Measurements from ENCODE around the gene FILIP1L.

FILIP1L gene

DNA sequence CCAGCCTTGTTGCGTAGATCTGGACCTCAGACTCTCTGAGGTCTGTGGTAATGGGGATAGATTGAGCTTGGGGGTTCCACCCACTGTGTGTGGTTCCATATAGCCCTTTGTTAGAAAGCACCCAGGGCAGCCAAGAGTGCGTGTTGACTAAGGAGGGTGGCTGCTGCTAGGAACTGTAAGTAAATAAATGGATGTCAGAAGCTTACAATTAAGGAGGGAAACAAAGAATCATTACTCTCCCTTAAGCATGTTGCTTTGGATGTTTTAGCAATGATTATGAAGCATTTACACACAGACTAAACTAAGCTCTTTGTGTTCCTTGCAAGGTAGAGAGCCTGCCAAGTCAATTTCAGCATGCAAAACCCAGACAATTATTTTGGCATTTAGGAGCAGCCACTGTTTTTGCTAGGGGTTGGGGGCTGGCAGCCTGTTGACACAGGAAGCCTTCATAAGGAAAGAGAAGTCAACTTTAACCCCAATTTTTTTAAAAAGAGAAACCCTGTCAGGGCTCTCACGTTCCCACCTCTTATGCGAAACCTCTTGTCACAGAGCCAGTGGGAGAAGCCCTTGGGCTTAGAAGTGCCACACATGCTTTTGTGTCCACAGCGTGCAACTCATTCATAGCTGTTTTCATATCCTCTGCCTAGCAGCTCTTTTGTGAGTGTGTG, 168.8 kb downstream of the FILIP1L start:
- no peak for DNase-seq

DNA sequence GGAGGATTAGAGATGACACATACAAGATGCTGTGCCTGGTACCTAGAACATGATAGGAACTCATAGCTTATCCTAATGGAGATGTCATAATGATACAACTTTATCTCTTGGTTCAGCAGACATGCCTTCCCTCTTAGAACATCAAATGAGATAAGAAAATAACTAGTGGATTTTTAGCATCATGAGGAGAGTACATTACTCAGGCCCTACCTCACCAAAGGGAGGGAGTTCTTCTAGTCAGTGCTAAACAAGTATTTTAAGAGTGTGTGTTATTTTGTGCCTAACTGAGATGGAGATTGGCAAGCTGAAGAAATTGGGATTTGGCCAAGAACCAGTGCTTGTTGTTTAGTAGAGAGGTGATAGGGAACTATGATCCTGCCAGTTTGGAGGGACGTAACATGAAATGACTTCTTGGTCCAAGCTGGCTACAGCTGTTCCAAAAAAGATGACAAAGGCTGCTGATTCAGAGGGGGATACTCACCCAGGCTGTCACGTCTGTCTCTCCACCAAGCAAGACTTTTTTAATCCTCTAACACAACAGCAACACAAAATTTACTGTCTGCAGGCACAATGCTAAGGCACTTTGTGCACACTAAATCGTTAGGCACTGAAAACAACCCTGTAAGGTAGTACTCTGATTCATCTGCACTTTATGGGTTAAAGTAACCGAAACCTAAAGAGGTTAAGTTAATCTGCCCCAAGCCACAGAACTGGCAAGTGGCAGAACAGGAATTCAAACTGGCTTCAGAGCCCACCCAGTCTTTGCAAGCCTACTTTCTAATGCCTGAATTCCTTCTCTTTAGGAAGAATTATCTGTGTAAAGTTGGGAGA, 170.2 kb downstream of the FILIP1L start:
- DNase-seq: no peak

DNA sequence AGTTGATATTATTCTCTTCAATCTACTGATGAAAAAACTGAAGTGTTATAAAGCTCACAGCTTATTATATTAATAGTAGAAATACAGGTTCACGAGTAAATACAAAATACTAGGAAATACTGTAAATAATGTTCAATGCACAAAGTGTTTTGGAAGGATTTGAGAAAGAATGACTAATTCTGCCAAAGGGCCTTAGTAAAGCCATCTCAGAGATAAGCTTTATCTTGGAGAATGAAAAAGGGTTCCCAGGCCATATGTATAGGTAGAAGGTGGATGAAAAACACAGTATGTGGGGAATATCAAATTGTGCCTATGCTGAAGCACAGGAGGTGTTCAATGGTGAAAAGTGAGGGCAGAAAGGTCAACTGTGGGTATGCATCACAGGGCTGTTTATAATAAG, 173.1 kb downstream of the FILIP1L start:
- no peak for DNase-seq

DNA sequence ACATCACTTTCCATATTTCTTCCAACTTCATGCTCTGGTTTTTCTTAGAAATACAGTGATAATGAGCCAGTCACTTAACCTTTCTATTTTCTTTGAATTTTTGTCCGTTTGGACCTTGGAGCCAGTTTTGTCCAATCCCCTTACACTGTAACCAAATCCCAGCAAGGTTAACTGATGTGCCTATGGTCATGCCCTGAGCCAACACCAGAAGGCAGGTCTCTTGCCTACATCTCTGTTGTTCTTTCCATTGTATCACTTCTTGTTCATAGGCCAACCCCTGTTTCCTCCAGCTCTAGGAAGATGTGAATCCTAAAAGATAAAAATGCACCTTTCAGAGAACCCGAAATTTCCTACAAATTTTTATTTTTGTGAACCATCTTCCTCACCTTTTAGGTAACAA, 174.0 kb downstream of the FILIP1L start:
- no peak for DNase-seq

DNA sequence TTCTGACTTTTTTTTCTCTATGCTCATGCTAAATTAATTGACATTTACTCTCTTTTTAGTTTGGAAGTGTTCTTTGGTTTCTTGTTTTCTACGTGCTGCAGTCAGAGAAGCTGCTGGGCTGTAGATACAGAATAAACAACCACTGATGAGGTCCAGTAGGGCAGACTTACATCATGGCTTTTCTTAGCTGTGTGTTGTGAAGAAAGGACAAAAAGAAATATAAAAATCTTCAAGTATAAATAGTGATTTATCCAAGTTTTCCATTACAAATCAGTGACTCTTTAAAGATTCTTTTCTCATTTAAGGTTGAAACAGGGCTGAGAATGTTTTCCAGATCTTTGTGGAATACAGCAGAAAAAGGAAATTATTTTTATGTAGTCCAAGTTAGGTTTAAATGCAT, 174.4 kb downstream of the FILIP1L start:
- DNase-seq: no peak

DNA sequence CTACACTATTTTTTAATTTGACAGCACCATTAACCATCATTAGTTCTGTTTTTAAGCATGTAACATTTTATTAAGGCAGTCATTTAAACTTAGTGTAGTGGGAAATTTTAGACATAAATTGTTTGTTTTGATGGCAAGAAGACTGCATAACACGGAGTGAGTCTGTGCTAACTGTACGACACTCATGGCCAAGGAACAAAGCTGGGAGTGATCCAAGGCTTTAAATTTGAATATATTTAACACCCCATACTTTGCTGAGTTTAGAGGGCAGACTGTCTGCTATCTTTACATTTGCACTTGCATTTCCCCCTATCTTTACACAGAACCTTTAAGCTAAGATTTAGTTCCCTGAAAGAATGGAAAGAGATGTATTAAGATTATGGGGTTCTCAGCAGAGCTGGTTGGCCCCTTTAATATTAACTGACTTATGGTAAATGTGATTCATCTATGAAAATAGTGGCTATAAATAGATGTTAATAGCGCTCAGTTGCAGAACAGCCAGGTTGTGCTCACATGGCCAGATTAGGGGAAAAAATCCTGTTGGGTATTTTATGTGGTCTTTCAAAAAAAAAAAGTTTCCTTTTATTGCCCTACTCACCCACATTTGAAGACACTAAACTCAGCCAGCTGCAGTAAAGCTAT, 175.9 kb downstream of the FILIP1L start:
- DNase-seq: no peak

DNA sequence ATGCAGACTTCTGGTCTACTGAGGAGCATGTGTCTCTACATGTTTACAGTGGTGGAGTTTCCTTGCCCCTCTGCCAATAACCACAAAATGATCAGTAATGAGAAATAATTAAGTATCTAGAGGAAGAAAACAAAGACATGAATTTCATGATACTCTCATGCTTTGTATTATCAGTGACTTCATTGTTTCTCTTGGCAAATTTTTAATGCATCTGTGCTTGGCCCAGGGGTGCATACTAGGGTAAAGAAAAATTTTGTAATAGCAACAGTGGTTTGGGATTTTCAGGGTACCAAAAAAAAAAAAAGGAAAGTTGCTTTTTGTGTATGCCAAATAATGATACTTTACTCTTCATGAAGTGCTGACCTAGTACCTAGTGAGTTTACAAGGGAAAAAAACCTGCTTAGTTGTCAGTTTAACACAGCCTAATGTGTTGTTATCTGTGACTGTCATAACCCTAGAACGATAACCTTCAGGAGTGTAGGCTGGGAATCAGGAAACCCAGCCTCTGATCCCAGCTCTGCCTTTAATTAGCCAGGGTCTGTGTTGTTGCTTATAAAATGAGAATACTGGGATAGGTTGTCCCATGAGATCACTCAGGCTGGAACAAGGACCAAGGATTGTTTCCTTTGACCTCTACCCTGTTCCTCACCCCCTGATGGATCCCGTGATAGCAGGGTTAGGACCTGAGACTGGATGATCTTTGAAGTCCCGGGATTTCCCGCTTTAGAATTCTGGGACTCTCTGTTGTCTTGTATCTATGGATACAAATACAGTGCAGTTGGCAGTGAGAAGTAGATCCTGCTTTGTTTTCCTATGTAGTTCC, 179.1 kb downstream of the FILIP1L start:
- no peak for DNase-seq

DNA sequence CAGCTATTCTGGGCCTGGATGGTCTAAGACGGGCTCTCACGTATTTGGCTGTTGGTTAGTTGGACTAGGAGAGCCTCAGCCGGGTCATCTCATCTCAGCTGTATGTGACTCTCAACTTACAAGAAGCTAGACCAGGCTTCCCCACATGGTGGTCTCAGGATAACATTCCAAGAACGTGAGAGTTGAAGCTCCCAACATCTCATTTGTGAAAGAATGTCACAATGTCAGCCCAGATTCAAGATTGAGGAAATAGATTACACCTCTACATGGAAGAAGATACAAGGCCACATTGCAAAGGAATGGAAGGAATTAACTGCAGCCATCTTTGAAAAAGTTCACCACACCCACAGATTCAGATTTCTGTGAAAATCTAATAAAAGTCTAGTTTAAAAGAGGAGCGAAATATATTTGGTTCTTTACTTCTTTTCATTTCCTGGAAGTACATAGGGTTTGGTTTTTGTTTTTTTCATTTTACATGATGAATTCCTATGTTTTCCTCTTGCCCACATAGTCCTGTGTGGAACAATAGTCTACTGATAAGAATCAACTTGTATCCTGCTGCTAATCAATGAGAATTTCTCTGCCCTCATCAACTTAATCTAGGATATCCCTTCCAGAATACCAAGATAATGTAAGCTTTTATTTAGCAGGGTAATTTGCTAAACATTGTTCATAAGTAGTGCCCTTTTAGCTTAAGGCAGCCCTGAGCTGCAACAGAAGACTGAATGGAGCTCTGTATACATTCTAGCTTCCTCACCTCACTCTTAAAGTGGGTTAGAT, 180.1 kb downstream of the FILIP1L start:
- no peak for DNase-seq

DNA sequence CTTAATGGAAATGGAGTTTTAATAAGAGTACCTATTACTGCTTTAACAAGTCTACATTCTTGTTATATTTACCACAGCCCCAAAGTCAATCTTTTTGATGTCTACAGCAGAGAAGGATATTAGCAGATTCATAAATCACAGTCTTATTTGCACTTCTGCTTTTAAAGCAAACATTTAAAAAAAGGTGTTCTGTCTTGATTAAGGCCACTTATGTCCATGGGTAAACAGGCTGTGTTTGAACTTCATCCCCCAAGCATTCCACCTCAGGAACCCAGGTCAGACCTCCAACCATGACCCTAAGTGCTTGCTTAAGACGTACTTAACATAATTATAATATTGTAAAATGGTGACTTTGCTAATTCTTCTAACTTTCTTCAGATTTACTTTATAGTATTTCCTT, 183.2 kb downstream of the FILIP1L start:
- no peak for DNase-seq

DNA sequence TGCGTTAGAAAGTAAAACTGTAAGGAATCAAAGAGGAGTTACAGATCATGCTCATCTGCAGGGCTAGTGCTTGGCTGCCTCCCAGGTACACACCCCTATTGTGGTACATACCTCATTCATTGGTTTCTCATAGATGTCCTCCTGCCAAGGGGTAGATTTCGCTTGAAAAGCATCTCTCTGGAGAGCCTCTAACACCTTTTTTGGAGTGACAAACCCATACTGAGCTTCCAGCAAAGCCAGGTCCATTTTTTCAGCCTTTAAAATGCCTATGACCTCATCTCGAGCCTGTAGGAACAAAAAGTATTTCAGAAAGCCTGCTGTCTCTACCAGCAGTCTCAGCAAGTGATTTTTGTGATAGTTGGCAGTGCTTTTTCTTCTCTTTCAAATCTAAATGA, 184.6 kb downstream of the FILIP1L start:
- DNase-seq: no peak

DNA sequence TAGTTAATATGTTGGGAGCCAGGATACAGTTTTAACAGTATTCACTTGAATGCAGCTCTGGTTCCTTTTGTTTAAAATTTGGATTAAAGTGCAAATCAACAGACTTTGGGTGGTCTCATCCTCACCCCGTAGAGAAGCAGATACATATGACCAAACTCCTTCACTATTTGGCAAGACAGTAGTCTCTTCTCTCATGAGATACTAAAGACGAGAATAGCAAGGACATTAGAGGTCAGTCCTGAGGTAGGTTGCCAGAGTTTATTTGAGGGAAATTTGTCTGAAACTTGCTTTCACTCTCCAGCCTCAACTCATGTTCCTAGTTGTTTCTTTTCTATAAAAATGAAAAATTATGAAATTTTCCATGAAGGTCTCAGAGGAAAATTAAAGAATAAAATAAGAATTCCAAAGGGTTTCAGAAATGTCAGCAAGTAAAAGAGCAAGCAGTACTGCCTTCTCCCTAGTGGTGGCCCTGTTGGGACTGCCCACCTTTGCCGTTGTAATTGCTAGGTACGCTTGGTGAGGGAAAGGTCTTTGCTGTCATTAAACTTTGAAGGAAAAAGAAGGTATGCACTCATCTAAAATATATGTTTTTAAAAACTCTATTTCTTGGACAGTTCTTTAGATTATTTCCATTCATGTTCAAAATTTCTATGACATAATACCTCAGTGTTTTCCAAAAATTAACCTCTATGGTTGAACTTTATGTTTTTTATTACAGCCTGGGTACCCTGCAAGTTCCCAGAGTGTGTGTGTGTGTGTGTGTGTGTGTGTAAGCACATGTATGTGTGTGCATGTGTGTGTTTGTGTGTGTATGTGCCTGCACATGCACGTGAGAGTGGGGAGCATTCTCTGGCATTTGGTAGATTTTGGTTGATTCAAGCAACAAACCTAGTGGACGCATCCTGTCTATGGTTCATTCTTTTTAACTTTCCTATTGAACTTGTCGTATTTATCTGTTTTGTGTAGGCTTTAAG, 185.2 kb downstream of the FILIP1L start:
- no peak for DNase-seq

DNA sequence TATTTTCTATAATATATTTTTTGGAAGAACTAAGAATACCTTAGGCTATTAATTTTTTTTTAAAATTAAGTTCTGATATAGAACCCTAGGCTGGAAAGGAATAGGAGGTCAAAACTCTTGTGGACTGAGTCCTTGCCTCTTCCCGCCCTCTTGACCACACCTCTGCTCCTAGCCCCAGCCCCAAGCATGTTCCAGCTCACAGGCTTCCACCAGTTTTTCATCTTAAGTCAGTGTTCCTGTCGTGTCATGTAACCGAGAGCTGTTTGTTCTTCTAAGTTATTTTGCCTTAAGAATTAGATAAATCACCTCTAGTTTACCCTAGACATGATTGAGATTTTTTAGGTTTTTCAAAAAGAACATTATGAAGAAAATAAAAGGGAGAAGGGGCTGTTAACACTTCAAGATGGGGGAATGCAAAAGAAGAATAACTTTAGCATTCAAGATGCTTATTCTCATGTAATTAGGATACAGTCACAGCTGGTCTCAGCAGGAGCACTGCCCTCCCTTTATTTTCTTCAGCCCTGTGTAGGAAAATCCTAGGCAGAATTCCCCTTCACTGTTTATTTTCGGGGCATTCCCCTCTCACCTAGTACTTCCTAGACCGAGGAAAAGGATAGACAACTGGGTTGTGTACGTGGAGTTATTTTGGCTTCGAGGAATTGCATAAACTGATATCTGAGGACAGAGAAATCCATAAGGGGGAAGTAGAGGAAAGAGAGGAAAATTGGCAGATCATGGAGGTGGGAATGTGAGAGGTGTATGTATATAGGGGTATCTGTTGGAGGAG, 186.4 kb downstream of the FILIP1L start:
- no peak for DNase-seq

DNA sequence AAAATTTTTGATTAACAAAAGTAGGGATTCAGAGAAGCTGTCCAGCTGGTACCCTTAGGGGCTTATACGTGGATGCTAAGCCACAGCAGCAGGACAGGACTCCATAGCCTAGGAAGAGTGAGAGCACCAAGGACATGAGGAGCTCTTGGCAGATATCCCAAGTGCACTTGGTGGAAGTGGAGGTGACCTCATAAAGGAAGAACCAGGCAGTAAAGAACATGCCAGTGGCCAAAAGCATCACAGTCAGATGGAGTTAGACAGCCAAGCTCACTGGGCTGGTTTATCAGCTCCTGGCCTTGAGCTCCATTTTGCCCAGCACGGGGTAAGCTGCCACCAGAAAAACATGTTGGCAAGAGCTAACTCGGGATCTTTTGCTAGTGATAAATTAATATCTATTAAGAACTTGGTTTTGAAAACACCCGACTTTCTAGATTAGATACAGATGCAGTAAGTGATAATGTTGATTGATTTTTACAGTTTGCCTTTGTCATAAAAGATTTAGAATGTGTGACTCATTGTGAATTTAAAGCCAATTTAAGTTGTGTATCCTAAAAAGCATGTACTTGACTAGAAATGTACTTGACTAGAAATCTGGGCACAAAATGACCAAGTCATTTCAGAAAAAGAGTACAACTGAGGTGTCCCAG, 188.6 kb downstream of the FILIP1L start:
- no peak for DNase-seq

DNA sequence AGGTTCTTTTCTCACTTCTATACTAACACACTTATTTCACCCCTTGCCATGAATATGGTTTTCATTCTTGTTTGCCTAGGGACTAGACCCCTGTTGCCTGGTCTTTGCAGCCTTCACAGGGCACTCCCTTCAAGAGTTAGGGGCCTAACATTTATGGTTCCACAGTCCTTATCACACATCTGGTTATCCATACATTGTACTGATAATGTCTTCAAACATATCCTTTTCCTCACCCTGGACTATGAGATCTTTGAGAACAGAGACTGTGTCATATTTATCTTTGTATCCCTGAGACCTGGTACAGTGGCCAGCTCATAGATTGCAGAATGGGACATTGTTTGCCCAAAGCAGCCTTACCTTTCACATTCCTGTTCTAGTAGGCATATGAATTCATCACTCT, 190.4 kb downstream of the FILIP1L start:
- no peak for DNase-seq

DNA sequence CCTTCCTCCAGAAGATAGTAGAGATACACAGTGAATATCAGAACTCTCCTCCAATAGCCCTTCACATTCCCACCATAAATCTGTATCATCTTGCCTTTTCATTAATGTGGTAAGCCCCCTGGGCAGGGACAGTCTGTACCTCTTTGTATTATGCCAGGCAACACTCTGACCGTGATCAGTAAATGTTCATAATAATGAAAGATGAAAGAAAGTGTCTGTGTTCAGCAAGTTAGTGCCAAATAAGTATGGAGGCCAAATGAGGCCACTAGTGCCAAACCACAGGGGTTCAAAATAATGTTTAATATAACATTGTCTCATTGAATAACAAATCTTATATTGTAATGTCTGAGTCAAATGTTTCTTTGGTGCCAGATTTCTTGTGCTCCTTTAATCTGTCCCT, 192.3 kb downstream of the FILIP1L start:
- DNase-seq: no peak

DNA sequence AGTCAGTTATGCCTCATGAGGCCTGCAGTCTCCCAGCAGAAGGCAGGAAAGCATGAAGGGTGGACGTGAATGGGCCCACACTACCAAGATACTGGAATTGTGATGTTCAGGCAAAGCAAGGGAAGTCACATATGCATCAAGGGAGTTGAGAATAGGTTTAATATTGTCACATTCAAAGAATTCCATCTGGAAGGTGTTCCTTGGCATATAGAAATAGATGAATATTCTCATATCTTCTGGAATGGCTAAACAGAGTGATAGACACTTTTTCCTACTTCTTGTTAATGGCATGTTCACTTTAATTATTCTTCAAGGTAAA, 193.0 kb downstream of the FILIP1L start:
- DNase-seq: no peak

DNA sequence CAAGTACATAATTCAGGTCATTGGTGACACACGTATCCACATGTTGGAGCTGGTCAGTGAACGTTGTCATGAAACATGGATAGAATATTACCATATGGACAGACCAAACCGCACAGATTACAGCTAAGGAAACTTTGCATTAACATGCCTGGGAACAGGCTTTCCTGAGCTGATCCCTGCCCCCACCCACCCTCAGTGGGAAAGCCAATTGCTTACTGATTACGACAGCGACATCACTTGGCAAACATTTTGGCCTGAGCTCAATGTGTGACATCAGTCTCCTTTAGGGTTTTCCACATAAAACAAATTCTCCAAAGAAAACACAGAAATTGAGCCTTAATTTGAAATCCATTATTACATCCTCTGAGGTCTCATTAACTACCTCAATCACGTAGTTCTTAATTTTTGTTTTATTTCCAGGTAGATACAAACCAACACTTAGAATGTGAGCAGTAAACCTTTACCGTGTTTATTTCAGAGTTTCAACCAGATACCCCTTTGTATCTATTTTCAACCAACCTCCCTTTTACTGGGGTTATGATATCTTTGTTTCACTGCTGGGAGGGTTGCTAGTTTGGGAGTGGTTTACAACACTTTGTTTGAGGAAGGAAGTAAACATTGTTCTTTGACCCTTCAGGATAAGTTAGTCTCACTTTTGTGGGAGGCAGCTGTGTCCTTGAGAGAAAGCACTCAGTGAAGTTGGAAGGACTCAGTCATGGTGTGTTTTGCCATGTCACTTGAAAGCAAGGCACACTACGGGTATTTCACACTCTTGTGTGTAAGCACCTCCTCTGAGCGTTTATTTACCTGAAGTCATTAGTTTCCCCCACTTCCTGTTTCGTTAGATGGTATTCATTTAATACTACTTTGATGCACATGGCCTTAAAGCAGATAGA, 193.6 kb downstream of the FILIP1L start:
- DNase-seq: no peak

DNA sequence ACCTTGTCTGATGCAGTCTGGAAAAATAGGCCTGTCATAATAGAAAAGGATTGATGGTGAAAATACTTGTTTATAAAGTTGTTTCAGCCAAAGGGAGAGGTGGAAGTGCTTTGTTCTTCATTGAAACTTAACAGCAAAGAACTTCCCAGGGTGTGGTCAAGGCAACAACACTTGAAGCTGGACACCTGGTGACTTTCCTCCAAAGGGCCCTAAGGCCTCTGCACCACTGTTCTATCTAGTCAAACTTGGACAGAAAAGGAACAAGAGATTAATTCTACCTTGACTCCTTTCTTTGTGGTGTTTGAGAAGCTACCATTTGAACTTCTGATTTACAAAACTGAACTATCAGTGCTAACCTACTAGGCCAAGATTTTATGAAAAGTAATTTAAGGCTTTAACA, 194.6 kb downstream of the FILIP1L start:
- DNase-seq: no peak

DNA sequence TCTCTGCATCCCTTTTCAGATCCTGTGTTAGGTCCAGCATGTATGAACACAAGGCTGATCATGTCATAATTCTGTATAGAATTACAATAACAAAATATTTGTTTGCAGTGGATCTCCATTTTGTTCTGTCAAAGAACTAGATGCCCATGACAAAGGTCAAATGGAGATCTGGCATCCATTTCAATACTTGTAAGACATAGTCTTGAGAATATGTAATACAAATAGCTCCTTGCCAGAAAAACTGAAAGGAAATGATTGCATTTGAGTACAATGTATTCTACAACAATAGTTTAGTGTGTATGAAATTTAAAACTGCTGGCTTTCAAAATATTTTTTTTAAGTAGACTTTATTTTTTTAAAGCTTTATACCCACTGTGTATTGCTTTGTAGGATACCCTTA, 195.6 kb downstream of the FILIP1L start:
- no peak for DNase-seq
